HG03460 (cell line): ENCODE results near the gene GATA5.

Experiments
- ATAC-seq: cut with Tn5 transposase; IDR thresholded peaks from one replicate; pipeline ENCODE4 v1.9.1; 2021; ENCODE audit not compliant: unreplicated experiment

The GATA5 gene

GRCh38 chr20:62488470-62488869 lies 12.7 kb upstream of the GATA5 start:
- ATAC-seq = no peak

- ATAC-seq = no peak
Observed at GRCh38 chr20:62487561-62488354, 12.0 kb upstream of the GATA5 start.

- no peak for ATAC-seq
Observed at GRCh38 chr20:62487118-62487517, 11.3 kb upstream of the GATA5 start.

- ATAC-seq = no peak
Observed at GRCh38 chr20:62486484-62486883, 10.7 kb upstream of the GATA5 start.

- no peak for ATAC-seq
Observed at GRCh38 chr20:62485701-62486089, 9.9 kb upstream of the GATA5 start.

- no peak for ATAC-seq
Observed at GRCh38 chr20:62485062-62485700, 9.4 kb upstream of the GATA5 start.

- ATAC-seq = no peak
Observed at GRCh38 chr20:62484478-62484877, 8.7 kb upstream of the GATA5 start.

- no peak for ATAC-seq
Observed at GRCh38 chr20:62483613-62484458, 8.0 kb upstream of the GATA5 start.

GRCh38 chr20:62482974-62483373 lies 7.2 kb upstream of the GATA5 start:
- no peak for ATAC-seq

- ATAC-seq = no peak
Observed at GRCh38 chr20:62482146-62482809, 6.5 kb upstream of the GATA5 start.

GRCh38 chr20:62481425-62482145 lies 5.8 kb upstream of the GATA5 start:
- ATAC-seq = no peak

GRCh38 chr20:62480318-62480717 lies 4.5 kb upstream of the GATA5 start:
- no peak for ATAC-seq

- no peak for ATAC-seq
Observed at GRCh38 chr20:62479656-62480055, 3.9 kb upstream of the GATA5 start.

GRCh38 chr20:62479156-62479555 lies 3.4 kb upstream of the GATA5 start:
- ATAC-seq = no peak

GRCh38 chr20:62477669-62478455 lies 2.1 kb upstream of the GATA5 start:
- no peak for ATAC-seq

GRCh38 chr20:62476056-62476838 lies 452 bp upstream of the GATA5 start:
- no peak for ATAC-seq

- ATAC-seq = no peak
Observed at GRCh38 chr20:62475027-62475771, 596 bp downstream of the GATA5 start.

- ATAC-seq = no peak
Observed at GRCh38 chr20:62474604-62475026, 1.2 kb downstream of the GATA5 start.
